ENCODE results near the gene ASB1. TPM values are rescaled to one million over a fixed set of nuclear protein-coding genes. Genes with fewer than 3 reads are reported as not detected.

Gene ASB1
- total and polyA plus RNA-seq, 4 donors = 22.1 to 41.9 (median 37.5) TPM

DNA sequence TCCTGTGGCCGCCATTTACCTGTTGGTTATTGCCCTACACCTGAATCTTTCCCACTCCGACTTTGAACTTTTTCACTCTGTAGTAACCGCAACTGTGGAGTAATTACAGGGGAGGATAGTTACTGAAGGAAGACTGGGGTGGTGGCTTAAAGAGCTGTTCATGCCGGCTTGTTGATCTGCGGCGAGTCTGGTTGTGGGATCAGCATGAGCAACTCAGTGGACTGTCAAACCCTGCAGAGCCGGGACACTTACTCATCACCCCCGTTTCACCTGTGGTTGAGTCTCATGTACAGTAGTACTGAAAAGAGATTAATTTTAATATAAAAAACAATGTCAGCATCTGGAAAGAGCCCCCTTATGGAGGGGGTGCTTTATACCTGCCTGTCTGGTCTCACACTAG is 2.1 kb downstream of the ASB1 start:
- no CpG with 5 or more reads among the region's 8 CpGs for WGBS (ENCODE audit: insufficient coverage)
- no peak overlapping the region for H3K27ac ChIP-seq (ENCODE audit: low read depth, low read length)
- H3K36me3 ChIP-seq (ENCODE audit: control insufficient read depth, insufficient read depth, low read length) = peaks cover 22% of the 10 kb centered on the region
- no peak for DNase-seq (ENCODE audit: low read depth in 4 of 6, low spot score in 6 of 6)
- peaks cover 3% of the 10 kb centered on the region for H3K9me3 ChIP-seq (ENCODE audit: control insufficient read depth, insufficient read depth, low read length)
- no peak overlapping the region for H3K4me3 ChIP-seq (ENCODE audit: low read depth, low read length)
- no peaks in the 10 kb centered on the region for H3K27me3 ChIP-seq (ENCODE audit: control insufficient read depth, insufficient read depth, low read length)
- H3K4me1 ChIP-seq (ENCODE audit: control insufficient read depth, insufficient read depth, low read length) = peaks cover 31% of the 10 kb centered on the region

DNA sequence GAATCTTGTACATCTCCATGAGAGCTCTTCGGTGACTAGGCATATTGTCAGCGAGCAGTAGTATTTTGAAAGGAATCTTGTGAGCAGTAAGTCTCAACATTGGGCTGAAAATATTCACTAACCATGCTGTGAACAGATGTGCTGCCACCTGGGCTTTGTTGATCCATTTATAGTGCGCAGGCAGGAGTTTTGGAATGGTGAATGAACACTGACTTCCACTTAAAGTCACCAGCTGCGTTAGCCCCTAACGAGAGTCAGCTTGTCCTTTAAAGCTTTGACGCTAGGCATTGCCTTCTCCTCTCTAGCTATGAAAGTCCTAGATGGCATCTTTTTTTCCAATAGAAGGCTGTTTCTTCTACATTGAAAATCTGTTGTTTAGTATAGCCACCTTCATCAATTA is 4.1 kb downstream of the ASB1 start:
- WGBS (ENCODE audit: insufficient coverage) = 95% methylated on average over 2 of the region's 6 CpGs
- Histone ChIP-seq H3K27ac (ENCODE audit: low read depth, low read length) (no peak overlapping the region), H3K9me3 (ENCODE audit: control insufficient read depth, insufficient read depth, low read length) (peaks cover 3% of the 10 kb centered on the region), H3K36me3 (ENCODE audit: control insufficient read depth, insufficient read depth, low read length) (peaks cover 30% of the 10 kb centered on the region), H3K4me3 (ENCODE audit: low read depth, low read length) (no peak overlapping the region), H3K4me1 (ENCODE audit: control insufficient read depth, insufficient read depth, low read length) (peaks cover 20% of the 10 kb centered on the region), H3K27me3 (ENCODE audit: control insufficient read depth, insufficient read depth, low read length) (no peaks in the 10 kb centered on the region)
- no peak for DNase-seq (ENCODE audit: low read depth in 4 of 6, low spot score in 6 of 6)

DNA sequence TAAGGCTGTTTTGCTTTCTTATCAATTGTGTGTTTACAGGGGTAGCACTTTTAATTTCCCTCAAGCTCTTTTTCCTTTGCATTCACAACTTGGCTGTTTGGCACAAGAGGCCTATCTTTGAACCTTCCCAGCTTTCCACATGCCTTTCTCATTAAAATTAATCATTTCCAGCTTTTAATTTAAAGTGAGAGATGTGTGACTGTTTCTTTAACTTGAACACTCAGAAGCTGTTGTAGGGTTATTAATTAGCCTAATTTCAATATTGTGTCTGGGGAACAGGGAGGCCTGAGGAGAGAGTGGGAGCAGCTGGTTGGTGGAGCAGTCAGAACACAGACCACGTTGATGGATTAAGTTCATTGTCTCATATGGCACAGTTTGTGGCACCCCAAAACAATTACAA is 4.7 kb downstream of the ASB1 start:
- Histone ChIP-seq H3K4me3 (ENCODE audit: low read depth, low read length) (no peak overlapping the region), H3K27me3 (ENCODE audit: control insufficient read depth, insufficient read depth, low read length) (no peaks in the 10 kb centered on the region), H3K4me1 (ENCODE audit: control insufficient read depth, insufficient read depth, low read length) (peaks cover 16% of the 10 kb centered on the region), H3K27ac (ENCODE audit: low read depth, low read length) (no peak overlapping the region), H3K9me3 (ENCODE audit: control insufficient read depth, insufficient read depth, low read length) (peaks cover 3% of the 10 kb centered on the region), H3K36me3 (ENCODE audit: control insufficient read depth, insufficient read depth, low read length) (peaks cover 33% of the 10 kb centered on the region)
- WGBS (ENCODE audit: insufficient coverage) = no CpG with 5 or more reads among the region's 1 CpG
- DNase-seq (ENCODE audit: low read depth in 4 of 6, low spot score in 6 of 6) = no peak

GRCh38 chr2:238433300-238433915 is 6.7 kb downstream of the ASB1 start:
- 86% methylated on average over 11 of the region's 14 CpGs for WGBS (ENCODE audit: insufficient coverage)
- no peak overlapping the region for H3K27ac ChIP-seq (ENCODE audit: low read depth, low read length)
- H3K4me3 ChIP-seq (ENCODE audit: low read depth, low read length) = no peak overlapping the region
- no peak for DNase-seq (ENCODE audit: low read depth in 4 of 6, low spot score in 6 of 6)
- H3K36me3 ChIP-seq (ENCODE audit: control insufficient read depth, insufficient read depth, low read length) = peaks cover 38% of the 10 kb centered on the region
- peaks cover 5% of the 10 kb centered on the region for H3K4me1 ChIP-seq (ENCODE audit: control insufficient read depth, insufficient read depth, low read length)
- H3K27me3 ChIP-seq (ENCODE audit: control insufficient read depth, insufficient read depth, low read length) = no peaks in the 10 kb centered on the region
- H3K9me3 ChIP-seq (ENCODE audit: control insufficient read depth, insufficient read depth, low read length) = peaks cover 3% of the 10 kb centered on the region

DNA sequence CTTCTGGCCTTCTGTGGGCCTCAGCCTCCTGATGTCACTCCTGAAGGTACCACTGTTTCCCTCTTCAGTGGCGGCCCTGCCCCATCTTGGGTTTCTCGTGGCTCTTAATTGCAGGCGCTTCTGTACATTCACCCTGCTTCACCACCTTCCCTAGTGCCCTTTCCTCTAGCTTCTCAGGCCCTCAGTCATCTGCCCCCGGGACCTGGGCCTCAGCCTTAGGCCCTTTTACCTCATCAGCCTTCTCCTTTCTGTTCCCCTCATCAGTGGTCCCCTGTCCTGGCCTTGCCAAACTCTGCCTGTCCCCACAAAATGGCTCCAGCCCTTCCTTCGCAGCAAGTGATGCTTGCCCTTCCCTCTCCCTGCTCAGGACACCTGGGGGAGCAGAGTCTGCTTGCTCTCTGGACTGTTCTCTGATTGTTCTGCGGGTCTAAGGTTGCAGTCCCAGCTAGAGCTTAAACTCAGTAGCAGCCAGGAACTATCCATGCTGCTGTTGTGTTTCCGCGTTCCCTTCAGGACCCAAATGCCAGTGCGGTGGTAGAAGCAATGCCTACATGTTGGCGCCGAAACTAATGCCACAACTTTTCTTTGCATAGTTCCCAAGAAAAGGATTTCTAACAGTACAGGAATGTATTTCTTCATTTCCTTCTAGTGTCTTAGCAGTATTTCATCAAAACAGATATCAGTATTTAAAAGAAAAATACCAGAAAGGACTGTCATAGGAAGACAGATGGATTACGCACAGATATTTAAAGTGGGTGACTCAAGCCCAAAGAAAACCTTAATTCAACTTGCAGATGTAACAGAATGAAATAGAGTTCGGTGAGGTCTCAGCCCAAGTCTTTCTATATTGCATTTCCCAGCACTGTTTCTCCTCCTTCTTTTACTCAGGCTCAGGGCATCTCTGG is 7.5 kb downstream of the ASB1 start:
- no peak overlapping the region for H3K27ac ChIP-seq (ENCODE audit: low read depth, low read length)
- H3K4me3 ChIP-seq (ENCODE audit: low read depth, low read length) = no peak overlapping the region
- no peaks in the 10 kb centered on the region for H3K4me1 ChIP-seq (ENCODE audit: control insufficient read depth, insufficient read depth, low read length)
- peaks cover 42% of the 10 kb centered on the region for H3K36me3 ChIP-seq (ENCODE audit: control insufficient read depth, insufficient read depth, low read length)
- no peaks in the 10 kb centered on the region for H3K27me3 ChIP-seq (ENCODE audit: control insufficient read depth, insufficient read depth, low read length)
- 91% methylated on average over 12 of the region's 13 CpGs for WGBS (ENCODE audit: insufficient coverage)
- H3K9me3 ChIP-seq (ENCODE audit: control insufficient read depth, insufficient read depth, low read length) = peaks cover 3% of the 10 kb centered on the region
- no peak for DNase-seq (ENCODE audit: low read depth in 4 of 6, low spot score in 6 of 6)

- WGBS (ENCODE audit: insufficient coverage) = 95% methylated on average over 24 of the region's 24 CpGs
- no peaks in the 10 kb centered on the region for H3K27me3 ChIP-seq (ENCODE audit: control insufficient read depth, insufficient read depth, low read length)
- H3K4me3 ChIP-seq (ENCODE audit: low read depth, low read length) = no peak overlapping the region
- DNase-seq (ENCODE audit: low read depth in 4 of 6, low spot score in 6 of 6) = no peak
- H3K27ac ChIP-seq (ENCODE audit: low read depth, low read length) = no peak overlapping the region
- H3K36me3 ChIP-seq (ENCODE audit: control insufficient read depth, insufficient read depth, low read length) = peaks cover 44% of the 10 kb centered on the region
- no peaks in the 10 kb centered on the region for H3K4me1 ChIP-seq (ENCODE audit: control insufficient read depth, insufficient read depth, low read length)
- H3K9me3 ChIP-seq (ENCODE audit: control insufficient read depth, insufficient read depth, low read length) = peaks cover 3% of the 10 kb centered on the region
Observed at GRCh38 chr2:238434846-238435751, 8.4 kb downstream of the ASB1 start.

- H3K36me3 ChIP-seq (ENCODE audit: control insufficient read depth, insufficient read depth, low read length) = peaks cover 49% of the 10 kb centered on the region
- no peaks in the 10 kb centered on the region for H3K27me3 ChIP-seq (ENCODE audit: control insufficient read depth, insufficient read depth, low read length)
- no peak overlapping the region for H3K4me3 ChIP-seq (ENCODE audit: low read depth, low read length)
- H3K27ac ChIP-seq (ENCODE audit: low read depth, low read length) = no peak overlapping the region
- peaks cover 2% of the 10 kb centered on the region for H3K9me3 ChIP-seq (ENCODE audit: control insufficient read depth, insufficient read depth, low read length)
- no peak for DNase-seq (ENCODE audit: low read depth in 4 of 6, low spot score in 6 of 6)
- 93% methylated on average over 20 of the region's 20 CpGs for WGBS (ENCODE audit: insufficient coverage)
- peaks cover under 1% of the 10 kb centered on the region for H3K4me1 ChIP-seq (ENCODE audit: control insufficient read depth, insufficient read depth, low read length)
Observed at GRCh38 chr2:238435752-238436096, 9.0 kb downstream of the ASB1 start.

DNA sequence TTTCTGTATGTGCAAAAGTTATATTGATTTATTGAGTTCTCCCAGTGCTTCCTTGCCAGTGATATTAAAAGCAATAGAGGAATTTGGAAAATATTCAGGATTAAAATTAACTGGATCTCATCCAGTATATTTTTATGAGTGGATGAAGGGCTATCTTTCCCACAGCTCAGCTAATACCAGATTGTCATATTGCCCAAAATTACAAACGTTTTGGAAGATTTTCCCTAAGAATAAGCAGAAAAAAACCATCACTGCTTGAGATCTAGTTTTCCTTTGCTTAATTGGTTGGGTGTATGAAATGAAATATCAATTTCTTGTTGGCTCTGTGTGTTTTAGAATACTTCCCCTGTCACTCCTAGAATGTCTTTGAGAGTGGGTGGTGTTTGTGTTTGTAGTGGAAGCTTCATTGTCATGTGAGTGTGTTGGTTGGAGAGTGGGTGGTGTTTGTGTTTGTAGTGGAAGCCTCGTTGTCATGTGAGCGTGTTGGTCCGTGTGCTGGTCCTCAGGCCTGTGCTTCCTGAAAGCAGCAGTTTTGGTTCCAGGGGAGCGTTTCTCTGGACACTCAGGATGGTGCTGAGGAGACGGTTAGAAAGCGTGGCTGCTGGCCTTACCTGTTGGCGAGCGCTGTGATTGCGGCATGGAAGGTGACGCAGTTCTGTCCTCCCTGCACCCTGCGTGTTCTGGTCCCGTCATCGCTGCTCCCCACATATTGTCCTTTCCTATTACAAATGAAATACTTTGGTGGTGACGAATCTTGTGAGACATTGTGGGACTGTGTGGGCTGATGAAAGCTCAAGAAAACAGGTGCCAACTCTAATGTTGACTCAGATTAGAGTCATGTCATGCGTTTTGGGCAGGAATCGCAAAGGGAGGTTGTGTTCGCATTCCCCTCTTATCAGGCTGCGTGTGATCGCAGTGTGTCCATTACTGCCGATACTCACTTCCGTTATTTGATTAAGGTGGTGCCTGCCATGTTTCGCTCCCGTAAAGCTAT is 12.4 kb downstream of the ASB1 start:
- Histone ChIP-seq H3K27ac (ENCODE audit: low read depth, low read length) (no peak overlapping the region), H3K4me3 (ENCODE audit: low read depth, low read length) (no peak overlapping the region), H3K9me3 (ENCODE audit: control insufficient read depth, insufficient read depth, low read length) (no peaks in the 10 kb centered on the region), H3K4me1 (ENCODE audit: control insufficient read depth, insufficient read depth, low read length) (peaks cover 9% of the 10 kb centered on the region), H3K36me3 (ENCODE audit: control insufficient read depth, insufficient read depth, low read length) (peaks cover 39% of the 10 kb centered on the region), H3K27me3 (ENCODE audit: control insufficient read depth, insufficient read depth, low read length) (no peaks in the 10 kb centered on the region)
- WGBS (ENCODE audit: insufficient coverage) = 88% methylated on average over 12 of the region's 24 CpGs
- DNase-seq (ENCODE audit: low read depth in 4 of 6, low spot score in 6 of 6) = no peak
